Keratinocyte (primary cell): ENCODE measurements around the gene DIAPH3.

Experiments used
- CTCF ChIP-seq, 3 experiments: IDR thresholded peaks in 1 of 3; conservative IDR thresholded peaks in 1 of 3; optimal IDR thresholded peaks in 1 of 3; 2 replicates in 2 of 3; 3 replicates in 1 of 3; pipeline versions ENCODE3 to v1.5.1; 2011; ENCODE audit warnings: low read length in 3 of 3, mild to moderate bottlenecking in 3 of 3, moderate library complexity in 2 of 3, control low read depth in 1 of 3, inconsistent platforms in 1 of 3; ENCODE audit not compliant: insufficient read depth in 2 of 3; ENCODE audit errors: extremely low read depth in 1 of 3
- EZH2 ChIP-seq: IDR thresholded peaks from one replicate; pipeline ENCODE4 v1.6.1; 2012; ENCODE audit warnings: inconsistent platforms, mild to moderate bottlenecking, low read length, moderate library complexity

DNA sequence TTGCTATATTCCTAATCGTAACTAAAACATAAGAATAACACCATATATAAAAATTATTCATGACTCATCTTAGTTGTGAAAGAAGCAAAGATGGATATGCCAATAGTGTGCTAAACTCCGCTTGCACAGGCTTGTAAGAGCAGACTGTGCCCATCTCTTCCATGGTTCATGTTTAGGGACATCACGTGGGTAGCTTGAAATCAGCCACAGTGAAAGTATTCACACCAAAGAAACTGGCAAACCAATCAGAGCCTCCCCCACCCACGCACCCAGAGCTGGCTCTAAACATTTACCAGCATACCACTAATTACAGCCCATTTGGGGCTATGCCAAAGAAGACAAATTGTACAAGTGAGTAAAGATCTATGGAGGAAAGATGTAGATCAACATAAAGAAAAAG is 147.5 kb downstream of the DIAPH3 start:
- TF ChIP-seq CTCF (optimal IDR thresholded peaks at IDR 0.05 in 1 of 3, IDR thresholded peaks at IDR 0.05 in 1 of 3, conservative IDR thresholded peaks at IDR 0.05 in 1 of 3; ENCODE audit: extremely low read depth in 1 of 3, insufficient read depth in 2 of 3, low read length in 3 of 3) = no peak
- TF ChIP-seq EZH2 = no peak
